Stromal cell of bone marrow (primary cell): ENCODE results near the gene GRM4.
"Not testable (repeated sequence)": the region's sequence is repeated elsewhere in the genome, so short reads cannot be mapped to it uniquely, and the experiment has no call there.

Experiments
- DNase-seq: peaks from one replicate; pipeline ENCODE4 v3.0.0-alpha.2; 2012; ENCODE audit warnings: low read depth

Gene GRM4

DNA sequence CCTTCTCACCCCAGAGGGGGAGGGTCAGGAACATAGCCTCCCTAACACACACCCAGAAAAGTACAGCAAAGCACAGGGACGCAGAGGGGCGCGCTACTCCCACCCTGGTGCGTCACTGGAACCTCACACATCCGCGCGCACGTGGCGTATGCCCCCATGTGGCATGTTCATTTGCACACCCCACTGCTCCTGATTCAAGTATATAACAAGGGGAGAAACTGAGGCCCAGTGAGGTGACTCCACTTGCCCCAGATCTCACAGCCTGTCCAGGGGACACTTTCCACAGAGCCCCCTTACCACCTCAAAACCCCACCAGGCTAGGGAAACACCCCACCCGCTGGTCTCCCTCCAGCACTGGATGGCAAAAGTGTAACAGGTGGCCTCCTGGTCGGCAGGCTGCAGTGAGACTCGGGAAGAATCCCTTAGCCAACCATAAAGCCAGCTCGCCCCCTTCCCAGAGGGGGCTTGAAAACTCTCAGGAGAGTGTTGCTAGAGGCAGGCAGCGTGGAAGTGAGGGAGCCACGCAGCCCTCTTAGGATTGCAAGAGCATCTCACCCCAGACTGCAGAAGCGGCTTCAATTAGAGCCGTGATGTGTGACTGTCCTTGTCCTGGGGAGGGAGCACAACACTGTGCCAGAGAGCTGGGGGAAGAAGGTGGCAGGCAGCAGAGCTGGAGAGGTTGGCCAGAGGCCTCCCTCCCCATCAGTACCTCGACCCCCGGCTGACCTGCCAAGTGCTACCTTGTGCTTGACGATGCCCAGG is at the start of gene GRM4:
Gene GRM4 (minus strand): TSS at position 67 of the 762 bp plus-strand sequence. CDS start 12,591 bp downstream, outside the sequence.
- DNase-seq, result no peak

DNA sequence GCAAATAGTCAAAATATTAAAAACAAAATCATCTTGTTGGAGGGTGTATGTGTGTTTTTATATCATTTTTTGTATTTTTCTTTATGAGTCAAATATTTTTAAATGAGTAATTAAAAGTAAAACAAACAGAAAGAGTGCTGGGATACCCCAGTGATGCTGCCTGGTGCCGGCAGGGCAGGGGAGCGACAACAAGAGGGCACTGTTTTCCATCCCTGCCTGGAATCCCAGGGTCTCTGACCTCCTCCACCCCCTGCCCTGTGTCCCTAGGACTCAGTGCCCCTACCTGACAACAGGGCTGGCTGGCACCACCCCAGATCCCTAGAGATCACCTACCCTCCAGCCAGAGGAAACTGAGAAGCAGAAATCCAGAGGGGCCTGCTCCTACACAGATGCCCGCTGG is 48.9 kb upstream of the GRM4 start:
- no peak for DNase-seq

DNA sequence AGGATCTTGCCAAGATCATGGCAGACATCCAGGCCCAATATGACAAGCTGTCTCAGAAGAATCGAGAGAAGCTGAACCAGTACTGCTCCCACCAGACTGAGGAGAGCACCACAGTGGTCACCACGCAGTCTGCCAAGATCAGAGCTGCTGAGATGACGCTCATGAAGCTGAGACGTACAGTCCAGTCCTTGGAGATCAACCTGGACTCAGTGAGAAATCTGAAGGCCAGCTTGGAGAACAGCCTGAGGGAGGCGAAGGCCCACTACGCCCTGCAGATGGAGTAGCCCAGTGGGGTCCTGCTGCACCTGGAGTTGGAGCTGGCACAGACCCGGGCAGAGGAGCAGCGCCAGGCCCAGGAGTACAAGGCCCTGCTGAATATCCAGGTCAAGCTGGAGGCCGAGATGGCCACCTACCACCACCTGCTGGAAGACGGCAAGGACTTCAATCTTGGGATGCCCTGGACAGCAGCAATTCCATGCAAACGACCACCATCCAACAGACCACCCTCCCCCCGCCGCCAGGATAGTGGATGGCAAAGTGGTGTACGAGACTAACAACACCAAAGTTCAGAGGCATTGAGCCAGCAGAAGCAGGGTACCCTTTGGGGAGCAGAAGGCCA is 44.7 kb upstream of the GRM4 start:
- DNase-seq, result no peak

DNA sequence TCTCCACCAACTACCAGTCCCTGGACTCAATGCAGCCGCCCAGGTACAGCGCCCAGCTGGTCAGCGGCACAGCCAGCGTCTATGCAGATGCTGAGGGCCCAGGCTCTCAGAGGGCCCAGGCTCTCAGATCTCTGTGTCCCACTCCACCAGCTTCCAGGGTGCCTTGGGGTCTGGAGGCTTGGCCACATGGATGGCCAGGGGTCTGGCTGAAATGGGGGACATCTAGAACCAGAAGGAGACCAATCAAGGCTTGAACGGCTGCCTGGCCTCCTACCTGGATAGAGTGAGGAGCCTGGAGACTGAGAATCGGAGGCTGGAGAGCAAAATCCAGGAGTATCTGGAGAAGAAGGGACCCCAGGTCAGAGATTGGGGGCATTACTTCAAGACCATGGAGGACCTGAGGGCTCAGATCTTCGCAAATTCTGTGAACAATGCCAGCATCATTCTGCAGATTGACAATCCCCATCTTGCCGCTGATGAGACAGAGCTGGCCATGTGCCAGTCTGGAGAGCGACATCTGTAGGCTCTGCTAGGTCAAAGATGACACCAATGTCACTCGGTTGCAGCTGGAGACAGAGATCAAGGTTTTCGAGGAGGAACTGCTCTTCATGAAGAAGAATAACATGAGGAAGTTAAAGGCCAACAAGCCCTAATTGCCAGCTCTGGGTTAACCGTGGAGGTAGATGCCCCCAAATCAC is 44.1 kb upstream of the GRM4 start:
- DNase-seq, result no peak

DNA sequence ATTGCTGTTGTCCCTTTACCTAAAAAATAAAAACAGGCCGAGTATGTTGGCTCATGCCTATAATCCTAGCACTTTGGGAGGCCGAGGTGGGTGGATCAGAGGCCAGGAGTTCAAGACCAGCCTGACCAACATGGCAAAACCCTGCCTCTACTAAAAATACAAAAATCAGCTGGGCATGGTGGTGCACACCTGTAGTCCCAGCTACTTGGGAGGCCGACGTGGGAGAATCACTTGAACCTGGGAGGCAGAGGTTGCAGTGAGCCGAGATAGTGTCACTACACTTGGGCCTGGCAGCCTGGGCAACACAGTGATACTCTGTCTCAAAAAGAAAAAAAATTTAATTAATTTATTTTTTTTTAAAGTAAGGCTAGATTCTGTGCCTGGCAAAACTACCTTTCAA is 38.8 kb upstream of the GRM4 start:
- DNase-seq, result not testable (repeated sequence)

DNA sequence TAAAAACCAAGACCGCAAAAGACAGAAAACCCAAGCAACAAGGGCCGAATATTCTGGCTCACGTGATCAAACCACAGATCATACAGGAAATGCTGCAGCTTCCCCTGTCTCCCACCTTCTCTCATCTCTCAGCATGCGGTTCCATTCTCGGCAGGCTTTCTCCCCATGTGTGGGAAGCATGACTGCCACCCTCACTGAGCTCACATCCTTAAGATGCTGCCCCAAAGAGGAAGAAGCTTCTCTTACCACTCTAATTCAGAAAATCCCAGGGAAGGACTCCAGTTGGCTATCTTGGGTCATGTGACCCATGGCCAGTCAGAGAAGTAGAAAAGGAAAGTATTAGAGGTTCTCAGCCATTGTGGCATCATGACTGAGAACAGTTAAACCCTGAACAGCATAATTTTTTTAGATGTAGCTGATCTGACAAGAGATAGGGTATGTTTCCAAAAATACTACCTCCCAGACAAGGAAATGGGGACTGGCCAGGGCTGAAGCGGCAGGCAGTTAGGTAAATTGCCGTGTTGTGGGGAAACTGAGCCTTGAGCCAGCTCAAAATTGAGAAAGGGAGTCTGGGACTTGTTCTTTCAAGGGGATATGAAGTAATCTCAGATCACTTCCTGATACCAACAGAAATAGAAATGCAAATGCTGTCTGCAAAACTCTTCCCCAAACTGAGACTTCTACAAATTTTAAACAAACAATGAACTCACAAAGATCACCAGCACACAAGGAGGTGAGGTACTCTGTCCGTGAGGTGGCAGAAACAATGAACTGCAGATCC is 37.1 kb upstream of the GRM4 start:
- no peak for DNase-seq

DNA sequence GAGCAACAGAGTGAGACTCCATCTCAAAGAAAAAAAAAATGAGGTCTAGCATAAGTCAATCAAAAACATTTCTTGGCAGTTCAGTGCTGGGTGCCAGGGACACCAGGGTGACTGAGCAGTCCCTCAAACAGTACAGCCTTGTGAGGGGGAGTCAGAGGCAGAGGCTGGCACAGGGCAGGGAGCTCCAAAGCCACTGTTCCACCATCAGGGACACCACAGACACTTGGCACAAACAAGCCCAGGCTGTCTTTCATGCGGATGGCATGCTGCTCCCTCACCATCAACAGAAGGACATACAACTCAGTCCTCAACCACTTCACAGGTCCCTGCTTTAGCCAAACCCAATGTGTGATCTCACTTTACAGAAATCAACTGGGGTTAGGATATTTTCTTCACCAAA is 36.0 kb upstream of the GRM4 start:
- DNase-seq, result no peak

DNA sequence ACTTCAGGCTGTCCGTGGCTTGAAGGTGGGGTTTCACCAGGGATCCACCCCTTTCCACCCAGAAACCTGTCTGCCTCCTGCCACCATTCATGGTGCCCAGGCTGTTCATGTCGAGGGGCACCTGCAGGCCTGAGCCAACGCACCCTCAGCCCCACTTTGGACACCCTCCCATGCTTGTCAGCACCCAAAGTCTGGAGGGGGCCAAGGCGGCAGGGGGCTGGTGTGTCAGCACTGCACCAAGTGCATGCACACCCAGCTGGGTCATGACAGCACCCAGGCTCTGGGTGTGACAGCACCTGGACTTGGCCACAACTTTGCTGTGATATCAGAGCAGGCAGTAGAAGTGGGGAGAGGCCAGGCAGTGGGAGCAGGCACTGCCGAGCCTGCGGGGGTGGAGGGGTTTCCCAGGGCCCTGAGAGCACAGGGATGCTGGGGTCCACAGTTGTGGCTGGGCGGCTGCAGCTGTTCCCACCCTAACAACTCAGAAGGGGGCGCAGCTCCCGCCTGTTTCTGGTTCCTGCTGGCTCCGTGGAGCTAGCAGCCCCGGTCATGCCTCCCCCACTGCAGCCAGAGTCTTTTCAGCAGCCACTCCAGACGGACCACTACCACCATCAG is 33.3 kb upstream of the GRM4 start:
- no peak for DNase-seq

DNA sequence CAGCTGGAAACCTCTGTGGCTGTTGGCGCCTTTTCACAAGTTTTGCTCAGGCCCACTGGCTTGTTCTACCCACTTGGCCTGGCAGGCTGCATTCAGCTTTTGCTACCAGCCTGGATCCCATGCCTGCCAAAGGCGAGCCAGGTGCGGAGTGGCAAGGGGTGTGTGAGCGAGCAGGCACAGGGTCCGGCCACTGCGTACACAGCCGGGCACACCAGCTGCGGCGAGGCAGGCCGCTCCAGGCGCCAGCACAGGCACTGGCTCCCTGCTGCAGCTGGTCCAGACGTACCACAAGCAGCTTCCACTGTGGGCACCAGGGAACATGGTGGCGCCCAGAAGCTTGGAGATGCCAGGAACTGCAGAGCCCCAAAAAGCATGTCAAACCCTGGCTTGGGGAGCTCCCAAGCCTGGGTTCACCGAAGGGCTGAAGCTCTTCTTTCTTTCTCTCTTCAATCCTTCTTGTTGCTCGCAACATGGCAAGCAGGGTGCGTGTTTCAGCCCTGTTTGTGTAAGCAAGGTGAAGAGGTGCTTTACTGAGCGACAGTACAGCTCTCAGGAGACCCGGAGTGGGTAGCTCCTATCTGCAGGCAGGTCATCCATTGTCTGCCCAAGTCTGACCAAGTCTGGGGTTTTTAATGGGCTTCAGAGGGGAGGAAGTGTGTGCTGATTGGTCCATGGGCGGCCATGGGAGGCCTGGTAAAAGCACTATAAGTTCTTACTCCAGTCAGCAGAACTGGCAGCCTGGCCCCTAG is 32.6 kb upstream of the GRM4 start:
- no peak for DNase-seq

DNA sequence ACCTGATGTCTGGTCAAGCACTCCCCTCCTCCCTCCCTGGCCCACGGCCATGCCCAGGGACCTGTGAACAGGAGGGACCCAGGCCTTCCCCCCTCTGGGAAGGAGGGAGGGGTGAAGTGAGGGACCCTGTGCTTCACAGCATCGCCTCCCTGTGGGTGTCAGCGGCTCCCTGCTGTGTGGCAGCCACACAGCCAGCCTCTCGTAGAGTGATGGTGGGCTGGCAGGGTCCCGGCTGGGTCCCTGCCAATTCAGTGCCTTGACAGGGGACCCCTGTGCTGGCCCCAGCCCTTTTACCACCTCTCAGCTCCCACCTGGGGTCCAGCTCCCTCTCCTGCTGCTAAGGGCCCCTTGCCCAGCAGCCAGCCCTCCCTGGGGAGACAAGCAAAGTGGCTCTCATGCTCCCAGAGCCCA is 31.3 kb upstream of the GRM4 start:
- DNase-seq, result no peak

DNA sequence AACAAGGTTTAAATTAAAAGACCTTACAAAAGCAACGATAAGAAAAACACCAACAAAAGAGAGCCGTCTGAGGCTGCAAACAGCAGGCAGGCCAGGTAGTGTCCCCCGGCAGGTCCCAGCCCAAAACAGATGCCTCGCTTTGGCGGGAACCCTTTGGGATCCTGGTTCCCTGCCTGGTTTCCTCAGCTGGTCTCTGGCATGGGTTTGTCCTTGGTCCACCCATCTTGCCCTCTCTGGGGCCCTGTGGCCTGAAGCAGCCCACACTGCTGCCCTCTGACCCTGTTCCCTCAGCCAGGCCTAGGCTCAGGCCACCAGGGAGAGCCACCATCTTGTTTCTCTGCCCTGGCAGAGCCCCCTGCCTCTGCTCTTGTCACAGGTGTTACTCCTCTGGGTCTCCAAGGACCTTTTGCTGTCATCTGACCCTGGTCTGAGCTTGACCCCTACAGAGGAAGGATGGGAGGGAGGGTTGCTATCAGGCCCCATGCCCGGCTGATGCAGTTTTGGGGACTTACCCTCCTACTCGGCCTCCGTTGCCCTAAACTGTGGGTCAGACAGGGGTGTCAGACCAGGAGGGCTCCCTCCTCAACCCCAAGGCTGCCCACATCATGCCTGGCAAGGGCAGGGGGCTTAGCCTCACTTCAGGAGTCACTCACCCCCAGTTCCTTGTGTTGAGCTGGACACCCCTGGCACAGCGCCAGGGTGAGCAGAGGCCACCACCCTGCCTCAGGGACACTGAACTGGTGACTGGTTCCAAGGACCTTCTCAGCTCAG is 30.6 kb upstream of the GRM4 start:
- DNase-seq, result no peak

DNA sequence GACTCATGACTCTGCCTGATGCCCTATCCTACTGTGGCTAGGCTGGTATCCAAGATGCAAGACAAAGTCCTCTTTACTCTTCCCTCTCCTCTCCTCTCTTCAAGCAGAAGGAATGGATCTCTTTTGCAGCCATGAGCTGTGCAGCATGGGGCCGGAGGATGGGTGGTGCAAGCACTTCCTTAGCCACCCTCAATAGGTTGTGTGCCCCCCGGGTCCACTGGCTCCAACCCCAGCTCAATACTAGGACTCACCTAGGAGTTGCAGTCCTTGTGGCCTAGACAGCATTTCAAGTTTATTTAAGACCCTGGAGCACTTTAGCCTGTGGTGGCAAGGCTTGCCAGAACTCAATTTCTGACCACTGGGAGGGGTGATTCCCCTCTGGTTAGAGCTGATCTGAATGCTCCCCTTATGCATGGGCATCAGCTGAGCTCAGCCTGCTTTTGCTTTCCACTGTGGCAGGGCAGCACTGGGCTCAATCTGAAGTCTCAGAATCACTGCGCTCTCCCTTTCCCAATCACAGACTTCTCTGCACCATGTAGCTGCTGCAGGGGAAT is 29.0 kb upstream of the GRM4 start:
- no peak for DNase-seq

DNA sequence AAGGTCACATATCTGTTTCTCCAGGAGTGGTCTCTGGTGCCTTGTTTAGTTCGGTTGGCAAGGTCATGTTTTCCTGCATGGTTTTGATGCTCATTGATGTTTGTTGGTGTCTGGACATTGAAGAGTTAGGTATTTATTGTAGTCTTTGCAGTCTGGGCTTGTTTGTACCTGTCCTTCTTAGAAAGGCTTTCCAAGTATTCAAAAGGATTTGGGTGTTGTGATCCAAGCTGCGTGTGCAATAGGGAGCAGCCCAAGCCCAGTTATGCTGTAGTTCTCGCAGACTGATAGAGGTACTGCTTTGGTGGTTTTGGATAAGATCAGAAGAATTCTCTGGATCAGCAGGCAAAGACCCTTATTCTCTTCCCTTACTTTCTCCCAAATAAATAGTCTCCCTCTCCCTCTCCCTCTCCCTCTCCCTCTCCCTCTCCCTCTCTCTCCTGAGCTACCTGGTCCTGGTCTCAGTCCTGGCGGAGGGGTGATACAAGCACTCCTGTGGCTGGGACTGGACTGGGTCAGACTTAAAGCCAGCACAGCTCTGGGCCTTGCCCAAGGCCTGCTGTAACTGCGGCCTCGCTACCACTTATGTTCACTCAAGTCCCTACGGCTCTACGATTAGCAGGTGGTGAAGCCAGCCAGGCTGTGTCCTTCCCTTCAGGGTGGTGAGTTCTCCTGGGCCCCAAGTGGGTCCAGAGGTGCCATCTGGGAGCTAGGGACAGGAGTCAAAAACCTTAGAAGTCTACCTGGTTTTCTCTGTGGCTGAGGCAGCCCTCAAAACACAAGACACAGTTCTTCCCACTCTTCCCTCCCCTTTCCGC is 27.3 kb upstream of the GRM4 start:
- DNase-seq, result no peak

DNA sequence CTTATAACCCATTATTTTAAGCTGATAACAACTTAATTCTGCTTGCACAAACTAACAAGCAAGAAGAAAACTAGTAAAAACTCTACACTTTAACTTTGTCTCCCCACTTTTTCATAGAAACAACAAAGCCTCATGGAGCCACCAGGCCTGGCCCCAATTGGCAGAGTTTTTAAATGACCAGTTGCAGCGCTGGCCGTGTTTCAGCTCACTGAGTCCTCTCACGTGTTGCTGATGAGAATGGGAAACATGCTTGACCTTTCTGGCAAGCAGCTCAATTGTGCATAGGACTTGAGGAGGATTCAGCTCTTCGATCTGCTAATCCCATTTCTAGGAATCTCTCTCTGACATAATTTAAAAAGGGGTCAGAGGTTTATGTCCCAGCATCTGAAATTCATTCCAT is 24.5 kb upstream of the GRM4 start:
- no peak for DNase-seq

DNA sequence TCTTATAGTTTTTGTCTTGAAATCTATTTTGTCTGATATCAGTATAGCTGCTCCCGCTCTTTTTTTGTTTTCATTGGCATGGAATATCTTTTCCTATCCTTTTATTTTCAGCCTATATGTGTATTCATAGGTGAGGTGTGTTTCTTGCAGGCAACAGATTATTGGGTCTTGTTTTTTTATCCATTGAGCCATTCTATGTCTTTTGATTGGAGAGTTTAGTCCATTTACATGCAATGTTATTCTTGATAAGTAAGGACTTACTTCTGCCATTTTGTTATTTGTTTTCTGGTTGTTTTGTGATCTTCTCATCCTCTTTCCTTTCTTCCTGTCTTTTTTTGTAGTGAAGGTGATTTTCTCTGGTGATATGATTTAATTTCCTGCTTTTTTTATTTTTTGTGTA is 24.0 kb upstream of the GRM4 start:
- no peak for DNase-seq

DNA sequence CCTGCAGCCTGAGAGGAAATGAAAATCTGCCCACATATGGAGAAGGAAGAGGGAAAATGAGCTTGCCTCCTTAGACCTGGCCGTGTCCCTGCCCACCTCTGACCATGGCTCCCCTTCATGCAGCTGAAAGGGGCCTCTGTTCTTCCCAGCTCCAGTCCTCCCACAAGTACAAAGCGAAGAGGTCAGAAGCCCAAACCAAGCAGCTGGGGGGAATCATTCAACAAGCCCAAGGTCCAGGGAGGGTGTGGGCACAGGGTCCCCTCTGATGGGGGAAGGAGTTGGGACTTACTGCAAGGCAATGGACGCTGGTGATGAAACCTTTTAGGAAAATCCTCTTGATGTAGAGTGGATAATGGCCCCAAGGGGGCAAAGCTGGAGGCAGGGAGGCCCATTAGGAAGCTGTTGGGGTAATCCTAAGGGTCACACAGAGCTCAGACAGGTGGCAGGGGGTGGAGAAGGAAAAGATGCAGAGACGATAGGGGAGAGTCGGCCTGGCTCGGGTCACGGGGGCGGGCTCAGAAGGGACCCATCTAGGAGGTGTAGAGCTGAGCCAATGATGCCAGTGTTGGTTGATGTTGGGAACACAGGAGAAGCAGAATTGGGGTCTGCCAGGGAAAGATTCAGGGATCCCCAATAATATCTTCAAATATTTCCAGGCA is 16.1 kb upstream of the GRM4 start:
- no peak for DNase-seq

DNA sequence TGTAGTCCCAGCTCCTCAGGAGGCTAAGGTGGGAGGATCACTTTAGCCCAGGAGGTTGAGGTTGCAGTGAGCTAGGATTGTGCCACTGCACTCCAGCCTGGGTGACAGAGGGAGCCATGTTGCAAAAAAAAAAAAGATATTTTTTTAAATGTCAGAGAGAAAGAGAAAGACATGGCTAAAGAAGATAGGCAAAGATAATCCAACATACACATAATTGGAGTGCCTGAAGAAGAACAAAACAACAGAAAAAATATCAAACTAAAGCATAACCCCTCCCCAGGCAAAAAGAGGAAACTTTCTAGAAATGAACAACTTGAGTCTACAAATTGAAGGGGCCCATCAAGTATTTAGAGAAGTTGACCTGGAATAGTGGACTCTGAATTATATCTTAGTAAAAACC is 14.0 kb upstream of the GRM4 start:
- no peak for DNase-seq

DNA sequence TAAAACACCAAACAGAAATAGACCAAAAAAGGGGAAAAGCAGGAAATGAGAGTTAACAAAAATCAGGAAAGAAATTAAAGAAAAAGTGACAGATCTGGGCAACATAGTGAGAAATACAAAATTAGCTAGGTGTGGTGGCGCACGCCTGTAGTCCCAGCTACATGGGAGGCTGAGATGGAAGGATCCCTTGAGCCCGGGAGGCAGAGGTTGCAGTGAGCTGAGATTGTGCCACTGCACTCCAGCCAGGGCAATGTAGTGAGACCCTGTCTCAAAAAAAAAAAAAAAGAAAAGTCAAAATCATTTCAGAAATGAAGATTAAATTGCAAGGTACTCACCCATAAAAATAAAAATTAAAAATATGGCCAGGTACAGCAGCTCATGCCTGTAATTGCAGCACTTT is 13.0 kb upstream of the GRM4 start:
- no peak for DNase-seq

DNA sequence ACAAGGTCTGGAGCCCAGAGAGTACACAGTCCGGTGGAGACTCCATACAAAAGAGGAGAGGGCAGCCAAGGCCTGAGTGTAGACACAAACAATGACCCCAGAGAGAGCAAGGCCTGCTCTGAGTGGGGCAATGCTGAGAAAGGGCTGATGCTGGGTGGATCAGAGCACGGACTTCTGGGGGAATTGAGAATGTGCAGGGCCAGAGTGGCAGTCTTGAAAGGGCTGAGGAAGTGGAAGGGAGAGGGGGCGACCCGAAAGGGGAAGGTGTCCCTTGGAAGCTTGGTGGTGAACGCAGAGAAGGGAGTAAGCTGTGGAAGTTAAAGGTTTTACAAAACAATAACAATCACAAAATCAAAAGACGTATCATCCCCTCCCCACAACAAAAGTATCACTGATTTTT is 12.0 kb upstream of the GRM4 start:
- no peak for DNase-seq
